H9 (cell line): ENCODE results near the gene UBA1. TPM values are rescaled to one million over a fixed set of nuclear protein-coding genes. Genes with fewer than 3 reads are reported as not detected.

ENCODE experiments used
- DNase-seq: peaks from one replicate; pipeline ENCODE4 v3.0.0-alpha.2; 2017
- H2AFZ ChIP-seq: one replicate; pipeline ENCODE4 v1.6.1; 2013; ENCODE audit warnings: mild to moderate bottlenecking, low read length, control low read depth, moderate library complexity
- H2AK5ac ChIP-seq: 2 replicates; pipeline ENCODE4 v1.6.1; 2013; ENCODE audit warnings: low read length, control low read depth, mixed read lengths; ENCODE audit not compliant: insufficient read length
- H2BK120ac ChIP-seq: one replicate; pipeline ENCODE4 v1.6.1; 2013; ENCODE audit warnings: low read depth, mild to moderate bottlenecking, low read length, control low read depth, inconsistent platforms; ENCODE audit not compliant: poor library complexity, severe bottlenecking
- H2BK12ac ChIP-seq: 2 replicates; pipeline ENCODE4 v1.6.1; 2013; ENCODE audit warnings: low read length, control low read depth, mixed read lengths, low read depth; ENCODE audit not compliant: insufficient read length
- H2BK15ac ChIP-seq: 2 replicates; pipeline ENCODE4 v1.6.1; 2013; ENCODE audit warnings: low read depth, low read length, control low read depth
- H2BK20ac ChIP-seq: one replicate; pipeline ENCODE4 v1.6.1; 2013; ENCODE audit warnings: low read depth, mild to moderate bottlenecking, low read length, control low read depth, inconsistent platforms; ENCODE audit not compliant: poor library complexity, severe bottlenecking
- H2BK5ac ChIP-seq: 2 replicates; pipeline ENCODE4 v1.6.1; 2013; ENCODE audit warnings: low read length, control low read depth, mixed read lengths; ENCODE audit not compliant: insufficient read length
- H3K14ac ChIP-seq: 2 replicates; pipeline ENCODE4 v1.6.1; 2013; ENCODE audit warnings: low read length, control low read depth; ENCODE audit not compliant: insufficient read depth
- H3K18ac ChIP-seq: 2 replicates; pipeline ENCODE4 v1.6.1; 2013; ENCODE audit warnings: low read depth, mild to moderate bottlenecking, mixed read lengths, low read length, control low read depth; ENCODE audit not compliant: insufficient read length
- H3K23ac ChIP-seq: 2 replicates; pipeline ENCODE4 v1.6.1; 2013; ENCODE audit warnings: low read length, control low read depth, mixed read lengths, low read depth; ENCODE audit not compliant: insufficient read length
- H3K23me2 ChIP-seq: 2 replicates; pipeline ENCODE4 v1.6.1; 2013; ENCODE audit warnings: low read depth, mild to moderate bottlenecking, mixed read lengths, low read length, control low read depth; ENCODE audit not compliant: insufficient read length, poor library complexity, severe bottlenecking
- H3K27ac ChIP-seq: 2 replicates; pipeline ENCODE4 v1.5.1; 2013; ENCODE audit warnings: low read length, control low read depth, mixed read lengths, low read depth; ENCODE audit not compliant: insufficient read length
- H3K27me3 ChIP-seq: 2 replicates; pipeline ENCODE4 v1.6.1; 2013; ENCODE audit warnings: low read length, control low read depth, inconsistent platforms; ENCODE audit not compliant: insufficient read depth
- H3K4ac ChIP-seq: 2 replicates; pipeline ENCODE4 v1.6.1; 2013; ENCODE audit warnings: low read depth, mild to moderate bottlenecking, control low read depth, inconsistent platforms, low read length, moderate library complexity
- H3K4me1 ChIP-seq: 2 replicates; pipeline ENCODE4 v1.6.1; 2013; ENCODE audit warnings: low read length, control low read depth, inconsistent platforms; ENCODE audit not compliant: insufficient read depth
- H3K4me2 ChIP-seq: 2 replicates; pipeline ENCODE4 v1.6.1; 2013; ENCODE audit warnings: low read length, control low read depth, mixed read lengths; ENCODE audit not compliant: insufficient read length, insufficient read depth
- H3K56ac ChIP-seq: 2 replicates; pipeline ENCODE4 v1.6.1; 2013; ENCODE audit warnings: low read depth, mild to moderate bottlenecking, mixed read lengths, low read length, control low read depth; ENCODE audit not compliant: insufficient read length
- H3K79me1 ChIP-seq: 2 replicates; pipeline ENCODE4 v1.6.1; 2013; ENCODE audit warnings: low read depth, mild to moderate bottlenecking, moderate library complexity, low read length, control low read depth, inconsistent platforms; ENCODE audit not compliant: insufficient read depth, poor library complexity, severe bottlenecking
- H3K79me2 ChIP-seq: 2 replicates; pipeline ENCODE4 v1.6.1; 2013; ENCODE audit warnings: low read length, control low read depth, inconsistent platforms; ENCODE audit not compliant: insufficient read depth
- H3K9ac ChIP-seq: 2 replicates; pipeline ENCODE4 v1.6.1; 2013; ENCODE audit warnings: low read length, control low read depth, mixed read lengths; ENCODE audit not compliant: insufficient read length; ENCODE audit errors: extremely low read depth
- H3K9me3 ChIP-seq: one replicate; pipeline ENCODE4 v1.6.1; 2013; ENCODE audit warnings: low read depth, low read length, inconsistent platforms; ENCODE audit not compliant: control insufficient read depth
- H3T11ph ChIP-seq: one replicate; pipeline ENCODE4 v1.6.1; 2013; ENCODE audit warnings: mild to moderate bottlenecking, low read length, control low read depth, inconsistent platforms
- H4K20me1 ChIP-seq: one replicate; pipeline ENCODE4 v1.6.1; 2013; ENCODE audit not compliant: control insufficient read depth, insufficient read length, insufficient read depth
- H4K5ac ChIP-seq: 2 replicates; pipeline ENCODE4 v1.6.1; 2013; ENCODE audit warnings: low read depth, mild to moderate bottlenecking, mixed read lengths, low read length, control low read depth; ENCODE audit not compliant: insufficient read length
- H4K8ac ChIP-seq: replicated peaks from 2 replicates; pipeline ENCODE4 v1.6.1; 2013; ENCODE audit warnings: low read length, control low read depth, mixed read lengths, low read depth; ENCODE audit not compliant: insufficient read length
- H4K91ac ChIP-seq: 2 replicates; pipeline ENCODE4 v1.6.1; 2013; ENCODE audit warnings: low read depth, mild to moderate bottlenecking, moderate library complexity, mixed read lengths, low read length, control low read depth; ENCODE audit not compliant: insufficient read length
- H3K27ac Mint-ChIP-seq, 3 experiments: 2 replicates in 2 of 3; 3 replicates in 1 of 3; pipeline ENCODE4 v1.8.0; 2020 to 2021; ENCODE audit warnings: mixed read lengths in 3 of 3, mild to moderate bottlenecking in 1 of 3, moderate library complexity in 1 of 3
- H3K27me3 Mint-ChIP-seq: 2 replicates; pipeline ENCODE4 v1.8.0; 2021; ENCODE audit warnings: low read depth, mild to moderate bottlenecking, moderate library complexity, mixed read lengths
- H3K36me3 Mint-ChIP-seq, 3 experiments: 2 replicates in 2 of 3; 3 replicates in 1 of 3; pipeline ENCODE4 v1.8.0; 2020 to 2021; ENCODE audit warnings: low read depth in 3 of 3, mixed read lengths in 3 of 3; ENCODE audit not compliant: insufficient read depth in 1 of 3
- H3K4me1 Mint-ChIP-seq, 2 experiments: 2 replicates each; pipeline ENCODE4 v1.8.0; 2020; ENCODE audit warnings: mixed read lengths in 2 of 2
- H3K4me3 Mint-ChIP-seq, 2 experiments: 2 replicates in 1 of 2; 3 replicates in 1 of 2; pipeline ENCODE4 v1.8.0; 2020 to 2021; ENCODE audit warnings: mild to moderate bottlenecking in 2 of 2, mixed read lengths in 2 of 2, moderate library complexity in 1 of 2
- H3K9me3 Mint-ChIP-seq, 2 experiments: 2 replicates in 1 of 2; 3 replicates in 1 of 2; pipeline ENCODE4 v1.8.0; 2020; ENCODE audit warnings: mild to moderate bottlenecking in 2 of 2, mixed read lengths in 2 of 2, moderate library complexity in 1 of 2
- CTCF ChIP-seq: fragments of 200-600 bp; sonication (generic); conservative IDR thresholded peaks from 3 replicates; pipeline ENCODE4 v1.8.0; 2021; ENCODE audit warnings: antibody characterized with exemption, mild to moderate bottlenecking
- WGBS: extraction: QIAGEN DNeasy Blood & Tissue Kit; methylation state at CpG from one replicate; pipeline ENCODE4 v1.1.7; 2013; ENCODE audit warnings: missing lambda C conversion rate, low lambda C conversion rate, mixed read lengths; ENCODE audit not compliant: insufficient read length; ENCODE audit errors: extremely low coverage; 5-methylcytosine and 5-hydroxymethylcytosine counted together
- total RNA-seq: library from RNA; stranded (reverse); gene quantifications from 2 replicates; pipeline ENCODE4 v1.2.1, GENCODE V29; 2021

The UBA1 gene
- total RNA-seq, 1 experiment from 2014 or later, result 427 TPM

DNA sequence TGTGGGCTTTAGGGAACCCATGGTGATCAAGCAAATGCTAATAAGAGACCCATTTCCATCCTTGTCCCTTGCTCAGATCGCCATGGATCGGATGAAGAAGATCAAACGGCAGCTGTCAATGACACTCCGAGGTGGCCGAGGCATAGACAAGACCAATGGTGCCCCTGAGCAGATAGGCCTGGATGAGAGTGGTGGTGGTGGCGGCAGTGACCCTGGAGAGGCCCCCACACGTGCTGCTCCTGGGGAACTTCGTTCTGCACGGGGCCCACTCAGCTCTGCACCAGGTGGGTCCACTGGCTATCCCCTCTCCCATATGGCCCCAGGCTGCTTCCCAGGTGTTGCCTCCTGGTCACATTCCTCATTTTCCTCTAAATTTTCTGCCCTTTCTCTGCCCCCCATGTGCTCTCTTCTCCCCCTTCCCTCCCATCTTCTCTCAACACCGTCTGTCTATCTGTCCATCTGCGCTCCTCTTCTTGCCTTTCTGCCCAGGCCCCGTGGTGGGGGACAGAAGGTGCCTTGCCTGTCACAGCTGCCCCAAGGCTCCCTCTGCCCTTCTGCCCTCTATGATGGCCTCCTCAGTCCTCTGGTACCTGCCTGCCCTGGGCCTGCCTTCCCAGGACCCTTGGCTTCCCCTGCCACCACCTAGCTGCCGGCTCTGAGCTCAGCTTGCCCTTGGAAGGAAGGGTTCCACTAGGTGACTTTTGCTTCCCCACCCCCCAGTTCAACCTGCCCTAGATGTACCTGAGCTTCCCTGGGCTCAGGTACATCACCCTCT is 30.0 kb downstream of the UBA1 start:
- no peak overlapping the region for H3K23ac ChIP-seq
- H4K20me1 ChIP-seq, result no peaks in the 10 kb centered on the region
- no peaks in the 10 kb centered on the region for H3K27me3 ChIP-seq
- H3T11ph ChIP-seq, result no peak overlapping the region
- no peak for DNase-seq
- no peak overlapping the region for H2BK5ac ChIP-seq
- H3K27ac Mint-ChIP-seq, result no peak overlapping the region
- peaks cover 25% of the 10 kb centered on the region; the same call in 1 of the 2 replicates for H3K79me2 ChIP-seq
- no peak overlapping the region for H2BK12ac ChIP-seq
- H3K18ac ChIP-seq, result no peak overlapping the region
- no peaks in the 10 kb centered on the region for H3K9me3 ChIP-seq
- no peak overlapping the region for H3K14ac ChIP-seq
- H3K36me3 Mint-ChIP-seq, result peaks cover 79 to 85% (median 81%) of the 10 kb centered on the region in 3 experiments
- H3K23me2 ChIP-seq, result peaks cover 11% of the 10 kb centered on the region
- no peaks in the 10 kb centered on the region; the same call in 1 of the 2 replicates for H3K27me3 Mint-ChIP-seq
- H3K4ac ChIP-seq, result no peak overlapping the region
- no peak overlapping the region for H3K27ac ChIP-seq
- H2BK120ac ChIP-seq, result no peak overlapping the region
- no peak overlapping the region for H2BK20ac ChIP-seq
- TF ChIP-seq CTCF, result no peak
- H3K4me1 ChIP-seq, result peaks cover 6% of the 10 kb centered on the region; the same call in 1 of the 2 replicates
- no peaks in the 10 kb centered on the region; a peak in 1 of 5 replicates for H3K9me3 Mint-ChIP-seq
- H2AFZ ChIP-seq, result no peak overlapping the region
- no peak overlapping the region for H4K5ac ChIP-seq
- H4K8ac ChIP-seq, result no peak overlapping the region
- H2AK5ac ChIP-seq, result no peak overlapping the region
- no CpG with 5 or more reads among the region's 13 CpGs for WGBS
- no peak overlapping the region for H2BK15ac ChIP-seq
- no peak overlapping the region for H4K91ac ChIP-seq
- H3K4me2 ChIP-seq, result no peak overlapping the region
- no peak overlapping the region for H3K4me3 Mint-ChIP-seq
- peaks cover 20% of the 10 kb centered on the region in 2 experiments for H3K4me1 Mint-ChIP-seq
- H3K79me1 ChIP-seq, result peaks cover 5% of the 10 kb centered on the region
- no peak overlapping the region for H3K9ac ChIP-seq
- H3K56ac ChIP-seq, result no peak overlapping the region
